Astrocyte (in vitro differentiated cells and primary cell): ENCODE measurements around the gene RASGRF2.
"Not testable (repeated sequence)": the region's sequence is repeated elsewhere in the genome, so short reads cannot be mapped to it uniquely, and the experiment has no call there.

ENCODE experiments used
- EZH2 ChIP-seq: IDR thresholded peaks from 2 replicates; pipeline ENCODE4 v1.6.1; 2012; ENCODE audit warnings: mild to moderate bottlenecking, low read length, inconsistent platforms; ENCODE audit not compliant: insufficient read depth
- TF ChIP-seq, protein P1 (sequence below): IDR thresholded peaks from 2 replicates; pipeline ENCODE4 v1.5.1; 2011; ENCODE audit warnings: low read depth, mild to moderate bottlenecking, inconsistent platforms, low read length, moderate library complexity; ENCODE audit not compliant: insufficient read depth

DNA sequence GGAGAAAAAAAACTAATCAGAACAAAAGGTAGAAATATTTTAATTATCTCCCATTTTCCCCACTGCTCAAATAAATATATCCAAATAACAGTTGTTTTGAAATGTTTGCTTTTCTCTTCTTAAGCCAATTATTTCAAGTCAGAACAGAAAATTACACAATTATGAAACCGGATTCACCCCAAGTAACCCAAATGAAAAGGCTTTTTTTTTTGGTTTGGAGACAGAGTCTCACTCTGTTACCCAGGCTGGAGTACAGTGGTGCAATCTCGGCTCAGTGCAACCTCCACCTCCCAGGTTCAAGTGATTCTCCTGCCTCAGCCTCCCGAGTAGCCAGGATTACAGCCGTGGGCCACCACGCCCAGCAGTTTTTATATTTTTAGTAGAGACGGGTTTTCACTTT is 164.5 kb downstream of the RASGRF2 start:
- TF ChIP-seq, protein P1, sequence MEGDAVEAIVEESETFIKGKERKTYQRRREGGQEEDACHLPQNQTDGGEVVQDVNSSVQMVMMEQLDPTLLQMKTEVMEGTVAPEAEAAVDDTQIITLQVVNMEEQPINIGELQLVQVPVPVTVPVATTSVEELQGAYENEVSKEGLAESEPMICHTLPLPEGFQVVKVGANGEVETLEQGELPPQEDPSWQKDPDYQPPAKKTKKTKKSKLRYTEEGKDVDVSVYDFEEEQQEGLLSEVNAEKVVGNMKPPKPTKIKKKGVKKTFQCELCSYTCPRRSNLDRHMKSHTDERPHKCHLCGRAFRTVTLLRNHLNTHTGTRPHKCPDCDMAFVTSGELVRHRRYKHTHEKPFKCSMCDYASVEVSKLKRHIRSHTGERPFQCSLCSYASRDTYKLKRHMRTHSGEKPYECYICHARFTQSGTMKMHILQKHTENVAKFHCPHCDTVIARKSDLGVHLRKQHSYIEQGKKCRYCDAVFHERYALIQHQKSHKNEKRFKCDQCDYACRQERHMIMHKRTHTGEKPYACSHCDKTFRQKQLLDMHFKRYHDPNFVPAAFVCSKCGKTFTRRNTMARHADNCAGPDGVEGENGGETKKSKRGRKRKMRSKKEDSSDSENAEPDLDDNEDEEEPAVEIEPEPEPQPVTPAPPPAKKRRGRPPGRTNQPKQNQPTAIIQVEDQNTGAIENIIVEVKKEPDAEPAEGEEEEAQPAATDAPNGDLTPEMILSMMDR: not testable (repeated sequence)
- TF ChIP-seq EZH2: not testable (repeated sequence)
